K562 (cell line): ENCODE measurements around the gene URI1. TPM values are rescaled to one million over a fixed set of nuclear protein-coding genes. Genes with fewer than 3 reads are reported as not detected.

Source experiments
- ATAC-seq: fragments of 200-7000 bp; cut with Tn5 transposase; 3 replicates; pipeline ENCODE4 v1.9.1; 2020; ENCODE audit warnings: moderate library complexity
- BruUV-seq: library from RNA; stranded (reverse); fragments of 400-500 nt; replicated peaks from 2 replicates; lab custom pipeline; 2021; lab: Mats Ljungman, UMichigan
- CTCF ChIA-PET: fragments of 300-600 bp; formaldehyde crosslinking; extraction: SDS; loops from one replicate; lab custom pipeline; 2021; ENCODE audit warnings: low intra/inter-chr PET ratio; lab: Yijun Ruan, JAX
- POLR2A ChIA-PET: fragments of 300-600, 350-650 bp; sonication (Branson Sonifier 250); formaldehyde crosslinking; extraction: SDS; loops from one replicate; lab custom pipeline; 2021; ENCODE audit warnings: antibody characterized with exemption, inconsistent platforms; lab: Yijun Ruan, JAX
- DNase-seq, 4 experiments: peaks; one replicate each; pipeline versions ENCODE4 v3.0.0 to v3.0.0-alpha.2; 2011 to 2018; ENCODE audit warnings: low spot score in 3 of 4, mixed read lengths in 3 of 4; ENCODE audit errors: extremely low read depth in 1 of 4
- FAIRE-seq: peaks from 2 replicates; lab custom pipeline; 2011; peaks lifted over from hg19 to GRCh38; lab: Jason Lieb, UNC
- H2AFZ ChIP-seq: 2 replicates; pipeline ENCODE4 v1.6.0; 2011; ENCODE audit warnings: low read depth, low read length, control low read depth, inconsistent platforms
- H3K27ac ChIP-seq: fragments of 200-600 bp; 3 replicates; pipeline ENCODE4 v1.8.0; 2011; ENCODE audit warnings: low read depth, mild to moderate bottlenecking, control low read depth, inconsistent platforms, low read length, moderate library complexity, mixed read lengths; ENCODE audit errors: extremely low read depth
- H3K27me3 ChIP-seq, 2 experiments: fragments of 300-600 bp in 1 of 2; 2 replicates in 1 of 2; 3 replicates in 1 of 2; pipeline versions ENCODE4 v1.6.0 to v1.8.0; 2011; ENCODE audit warnings: inconsistent platforms in 2 of 2, low read length in 2 of 2, mild to moderate bottlenecking in 1 of 2, mixed read lengths in 1 of 2, moderate library complexity in 1 of 2; ENCODE audit not compliant: control insufficient read depth in 2 of 2, insufficient read depth in 2 of 2
- H3K36me3 ChIP-seq: fragments of 300-600 bp; 3 replicates; pipeline ENCODE4 v1.8.0; 2011; ENCODE audit warnings: mild to moderate bottlenecking, low read length, inconsistent platforms; ENCODE audit not compliant: control insufficient read depth, insufficient read depth
- H3K4me1 ChIP-seq, 2 experiments: fragments of 200-600 bp in 1 of 2; replicated peaks in 1 of 2; 2 replicates in 1 of 2; 3 replicates in 1 of 2; pipeline versions ENCODE4 v1.5.1 to v1.8.0; 2011; ENCODE audit warnings: inconsistent platforms in 2 of 2, low read length in 2 of 2, mild to moderate bottlenecking in 1 of 2, mixed read lengths in 1 of 2, moderate library complexity in 1 of 2; ENCODE audit not compliant: control insufficient read depth in 2 of 2, insufficient read depth in 2 of 2
- H3K4me2 ChIP-seq: 2 replicates; pipeline ENCODE4 v1.6.1; 2011; ENCODE audit warnings: low read length, control low read depth, inconsistent platforms, mixed read lengths; ENCODE audit not compliant: insufficient read depth
- H3K4me3 ChIP-seq: fragments of 200-600 bp; sonication (generic), shearing (Covaris generic); 2 replicates; pipeline ENCODE4 v1.5.1; 2016; ENCODE audit warnings: control low read depth, inconsistent platforms
- H3K79me2 ChIP-seq: fragments of 200-600 bp; 3 replicates; pipeline ENCODE4 v1.8.0; 2011; ENCODE audit warnings: low read length, inconsistent platforms; ENCODE audit not compliant: control insufficient read depth, insufficient read depth
- H3K9ac ChIP-seq, 2 experiments: 2 replicates each; pipeline versions ENCODE4 v1.6.0 to v1.6.1; 2011; ENCODE audit warnings: low read depth in 2 of 2, low read length in 2 of 2, control low read depth in 1 of 2, inconsistent platforms in 1 of 2, mild to moderate bottlenecking in 1 of 2, mixed read lengths in 1 of 2; ENCODE audit not compliant: insufficient read depth in 1 of 2
- H3K9me1 ChIP-seq: one replicate; pipeline ENCODE4 v1.6.0; 2011; ENCODE audit warnings: inconsistent platforms, mild to moderate bottlenecking, low read length, moderate library complexity; ENCODE audit not compliant: control insufficient read depth, insufficient read depth
- H3K9me3 ChIP-seq: replicated peaks from 2 replicates; pipeline ENCODE4 v1.5.1; 2011; ENCODE audit warnings: low read depth, low read length, inconsistent platforms; ENCODE audit not compliant: control insufficient read depth, insufficient read depth
- H4K20me1 ChIP-seq: replicated peaks from 2 replicates; pipeline ENCODE4 v1.6.1; 2011; ENCODE audit warnings: low read length, inconsistent platforms, mixed read lengths; ENCODE audit not compliant: control insufficient read depth, insufficient read depth
- DPF2 ChIP-seq: fragments of 450-650 bp; IDR thresholded peaks from 2 replicates; pipeline ENCODE4 v1.6.1; 2016
- ETV6 ChIP-seq, 3 experiments: fragments of 150-350 bp in 1 of 3; sonication (generic) in 1 of 3; formaldehyde crosslinking in 1 of 3; IDR thresholded peaks; 2 replicates each; pipeline versions ENCODE4 v1.6.1 to v1.8.0; 2014 to 2022; ENCODE audit warnings: borderline replicate concordance in 2 of 3, low read depth in 2 of 3, antibody characterized with exemption in 1 of 3, low read length in 1 of 3, mild to moderate bottlenecking in 1 of 3, missing genetic modification reagents in 1 of 3
- FIP1L1 ChIP-seq: fragments of 200-400 bp; formaldehyde crosslinking; IDR thresholded peaks from 2 replicates; pipeline ENCODE4 v1.6.1; 2018; ENCODE audit warnings: mild to moderate bottlenecking, low read depth, low read length; ENCODE audit not compliant: poor library complexity, severe bottlenecking
- FOXA1 ChIP-seq: fragments of 450-650 bp; IDR thresholded peaks from 2 replicates; pipeline ENCODE4 v1.6.1; 2016; ENCODE audit warnings: mild to moderate bottlenecking, borderline replicate concordance
- FOXP1 ChIP-seq: sonication (generic); formaldehyde crosslinking; IDR thresholded peaks from 2 replicates; pipeline ENCODE4 v1.8.0; 2022; ENCODE audit warnings: mild to moderate bottlenecking, missing genetic modification reagents
- MYBL2 ChIP-seq, 2 experiments: fragments of 450-650 bp in 1 of 2; sonication (generic) in 1 of 2; formaldehyde crosslinking in 1 of 2; IDR thresholded peaks; 2 replicates each; pipeline versions ENCODE4 v1.6.1 to v1.8.1; 2017 to 2022; ENCODE audit warnings: borderline replicate concordance in 1 of 2, inconsistent platforms in 1 of 2, low read depth in 1 of 2, mild to moderate bottlenecking in 1 of 2, missing genetic modification reagents in 1 of 2, moderate library complexity in 1 of 2
- SAFB2 ChIP-seq: fragments of 200-400 bp; formaldehyde crosslinking; IDR thresholded peaks from 2 replicates; pipeline ENCODE4 v1.6.1; 2018; ENCODE audit warnings: borderline replicate concordance, low read length, low read depth, moderate library complexity; ENCODE audit not compliant: severe bottlenecking
- ZNF780A ChIP-seq: fragments of 250-450 bp; sonication (Bioruptor Pico); IDR thresholded peaks from 2 replicates; pipeline ENCODE4 v1.5.0; 2021; ENCODE audit warnings: mild to moderate bottlenecking
- WGBS: fragments of 100-300 bp; shearing (Covaris generic); methylation state at CpG from one replicate; pipeline ENCODE4 v1.1.6; 2016; ENCODE audit warnings: low coverage, mixed read lengths; ENCODE audit not compliant: insufficient coverage; ENCODE audit errors: missing lambda C conversion rate; 5-methylcytosine and 5-hydroxymethylcytosine counted together
- in situ Hi-C: fragments of 300-500 bp; cut with MboI; formaldehyde crosslinking; loops from 4 replicates; pipeline ENCODE4 v1.15.0; 2018; ENCODE audit warnings: inconsistent platforms, mixed read lengths
- intact Hi-C: fragments of 100-400 bp; cut with micrococcal nuclease; formaldehyde crosslinking; loops from 2 replicates; pipeline ENCODE4 v1.14.2; 2022
- polyA plus RNA-seq, 8 experiments: library from polyadenylated mRNA; depleted of rRNA in 4 of 8; stranded (reverse) in 5 of 8; unstranded in 3 of 8; fragments of >200 nt; fragmentation: Nextera tagmentation in 2 of 8; fragmentation: Illumina TruSeq in 1 of 8; extraction: Ambion mirVana in 2 of 8; extraction: Trizol in 1 of 8; gene quantifications; 2 replicates each; pipeline versions ENCODE4 v1.2.1 to v1.2.3, GENCODE V29; 2011 to 2014; ENCODE audit warnings: inconsistent platforms in 1 of 8, missing spikeins in 1 of 8
- total RNA-seq, 7 experiments: library from RNA; depleted of rRNA in 6 of 7; stranded (reverse); fragments of >200 nt in 6 of 7; fragmentation: Illumina TruSeq in 2 of 7; extraction: Trizol in 2 of 7; gene quantifications; 2 replicates each; pipeline versions ENCODE4 v1.2.1 to v1.2.3, GENCODE V29; 2011 to 2021; ENCODE audit warnings: low replicate concordance in 1 of 7
- TF ChIP-seq, protein P1 (sequence below): sonication (generic); formaldehyde crosslinking; IDR thresholded peaks from 2 replicates; pipeline ENCODE4 v1.8.0; 2022; ENCODE audit warnings: mild to moderate bottlenecking, missing genetic modification reagents, borderline replicate concordance

Gene URI1
- total and polyA plus RNA-seq, 9 of the 15 experiments (the other 6 are each of a cell fraction or from before 2014, with no cell fraction given), result 16.9 to 87.4 (median 63.9) TPM

DNA sequence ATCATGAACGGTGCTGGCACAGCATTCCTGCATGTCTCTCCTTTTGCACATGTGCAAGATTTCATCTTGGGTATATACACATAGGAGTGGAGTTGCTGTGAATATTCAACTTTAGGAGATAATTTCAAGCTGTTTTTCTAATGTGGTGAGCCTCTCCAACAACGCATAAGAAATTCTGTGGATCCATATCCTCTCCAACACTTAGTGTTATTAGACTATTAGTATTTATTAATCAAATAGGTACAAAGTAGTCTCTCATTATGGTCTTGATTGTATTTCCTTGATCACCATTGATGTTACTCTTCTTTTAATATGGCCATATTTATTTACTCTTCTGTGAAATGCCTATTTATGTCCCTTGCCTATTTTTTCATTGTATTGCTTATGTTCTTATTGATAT lies 114.5 kb downstream of the URI1 start:
- H3K36me3 ChIP-seq, result no peaks in the 10 kb centered on the region
- in situ Hi-C loops, result no loop called here
- ChIA-PET POLR2A (no interaction called here), CTCF (no interaction called here)
- no peak for FAIRE-seq
- TF ChIP-seq FOXA1 (no peak), FIP1L1 (no peak), ETV6 (IDR thresholded peaks at IDR 0.05; ENCODE audit: borderline replicate concordance in 1 of 2, low read depth in 2 of 2, low read length in 1 of 2) (no peak), ETV6 (CRISPR knock-in tag; IDR thresholded peaks at IDR 0.05; ENCODE audit: borderline replicate concordance) (no peak), DPF2 (no peak), MYBL2 (IDR thresholded peaks at IDR 0.05; ENCODE audit: low read depth) (no peak), MYBL2 (CRISPR knock-in tag; IDR thresholded peaks at IDR 0.05; ENCODE audit: borderline replicate concordance) (no peak), SAFB2 (no peak), ZNF780A (CRISPR knock-in tag) (no peak), FOXP1 (CRISPR knock-in tag) (no peak)
- TF ChIP-seq, protein P1, sequence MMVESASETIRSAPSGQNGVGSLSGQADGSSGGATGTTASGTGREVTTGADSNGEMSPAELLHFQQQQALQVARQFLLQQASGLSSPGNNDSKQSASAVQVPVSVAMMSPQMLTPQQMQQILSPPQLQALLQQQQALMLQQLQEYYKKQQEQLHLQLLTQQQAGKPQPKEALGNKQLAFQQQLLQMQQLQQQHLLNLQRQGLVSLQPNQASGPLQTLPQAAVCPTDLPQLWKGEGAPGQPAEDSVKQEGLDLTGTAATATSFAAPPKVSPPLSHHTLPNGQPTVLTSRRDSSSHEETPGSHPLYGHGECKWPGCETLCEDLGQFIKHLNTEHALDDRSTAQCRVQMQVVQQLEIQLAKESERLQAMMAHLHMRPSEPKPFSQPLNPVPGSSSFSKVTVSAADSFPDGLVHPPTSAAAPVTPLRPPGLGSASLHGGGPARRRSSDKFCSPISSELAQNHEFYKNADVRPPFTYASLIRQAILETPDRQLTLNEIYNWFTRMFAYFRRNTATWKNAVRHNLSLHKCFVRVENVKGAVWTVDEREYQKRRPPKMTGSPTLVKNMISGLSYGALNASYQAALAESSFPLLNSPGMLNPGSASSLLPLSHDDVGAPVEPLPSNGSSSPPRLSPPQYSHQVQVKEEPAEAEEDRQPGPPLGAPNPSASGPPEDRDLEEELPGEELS (CRISPR knock-in tag), result no peak
- no TSS peak for BruUV-seq
- no peak overlapping the region for H3K4me3 ChIP-seq
- H4K20me1 ChIP-seq, result no peaks in the 10 kb centered on the region
- WGBS, result 0% methylated on average over 2 of the region's 2 CpGs
- intact Hi-C loops, result no loop called here
- H3K9ac ChIP-seq, result no peak overlapping the region
- H2AFZ ChIP-seq, result no peak overlapping the region
- peaks cover 14 to 34% of the 10 kb centered on the region in 2 experiments; a peak in 3 of 5 replicates for H3K27me3 ChIP-seq
- H3K4me2 ChIP-seq, result no peak overlapping the region
- no peaks in the 10 kb centered on the region for H3K79me2 ChIP-seq
- no peak for ATAC-seq
- no peak for DNase-seq
- H3K9me3 ChIP-seq, result no peaks in the 10 kb centered on the region
- H3K4me1 ChIP-seq, result peaks cover 0 to 6% of the 10 kb centered on the region in 2 experiments; a peak in 2 of 5 replicates
- no peaks in the 10 kb centered on the region for H3K9me1 ChIP-seq
- no peak overlapping the region for H3K27ac ChIP-seq
